Measurements from ENCODE around the gene SLC41A3. TPM values are rescaled to one million over a fixed set of nuclear protein-coding genes. Genes with fewer than 3 reads are reported as not detected.
"Not testable (repeated sequence)": the region's sequence is repeated elsewhere in the genome, so short reads cannot be mapped to it uniquely, and the experiment has no call there.

SLC41A3 gene
- total RNA-seq, 1 donor from 2014 or later: 14.7 TPM

GRCh38 chr3:126081618-126082361 is 2.1 kb downstream of the SLC41A3 start:
- H3K4me1 Mint-ChIP-seq (ENCODE audit: low read depth): peaks cover 14% of the 10 kb centered on the region
- H3K36me3 Mint-ChIP-seq (ENCODE audit: low read depth): no peaks in the 10 kb centered on the region
- no peak for DNase-seq (ENCODE audit: low spot score)
- no peak overlapping the region for H3K27ac Mint-ChIP-seq
- no peaks in the 10 kb centered on the region for H3K9me3 Mint-ChIP-seq
- no peak overlapping the region for H3K4me3 Mint-ChIP-seq (ENCODE audit: low read depth)
- intact Hi-C loops (cut with micrococcal nuclease): loop anchor here (5.0 kb wide), 1 partner anchor 1516 kb away; the partner anchor contains the start of gene MCM2
- no peaks in the 10 kb centered on the region for H3K27me3 Mint-ChIP-seq (ENCODE audit: low read depth)

GRCh38 chr3:126080970-126081369 is 3.0 kb downstream of the SLC41A3 start:
- Mint-ChIP-seq H3K27me3 (ENCODE audit: low read depth) (no peaks in the 10 kb centered on the region), H3K4me1 (ENCODE audit: low read depth) (peaks cover 13% of the 10 kb centered on the region), H3K27ac (no peak overlapping the region), H3K4me3 (ENCODE audit: low read depth) (peak overlapping the region; percentile 20), H3K36me3 (ENCODE audit: low read depth) (no peaks in the 10 kb centered on the region), H3K9me3 (no peaks in the 10 kb centered on the region)
- intact Hi-C loops (cut with micrococcal nuclease): loop anchor here (5.0 kb wide), 1 partner anchor 1516 kb away; the partner anchor contains the start of gene MCM2
- no peak for DNase-seq (ENCODE audit: low spot score)

DNA sequence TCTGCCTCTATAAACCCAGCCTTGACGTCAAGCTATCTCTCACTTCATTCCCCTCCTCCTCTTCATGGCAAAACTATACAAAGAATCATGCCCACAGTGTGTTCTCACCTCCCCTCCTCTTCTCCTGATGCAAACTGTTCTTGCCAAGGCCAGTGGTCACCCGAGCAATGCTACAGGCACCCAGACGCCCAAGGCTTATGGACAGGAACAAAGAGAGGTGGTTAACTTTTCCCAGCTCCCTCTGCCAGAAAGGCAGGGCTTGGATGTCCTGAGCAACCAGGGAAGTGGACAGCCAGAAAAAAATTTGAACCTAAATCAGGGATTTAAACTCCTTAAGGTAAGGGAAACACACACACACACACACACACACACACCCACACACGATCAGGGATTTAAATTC is 5.1 kb downstream of the SLC41A3 start:
- H3K4me1 Mint-ChIP-seq (ENCODE audit: low read depth): peaks cover 5% of the 10 kb centered on the region
- intact Hi-C loops (cut with micrococcal nuclease): no loop called here
- no peak overlapping the region for H3K27ac Mint-ChIP-seq
- DNase-seq (ENCODE audit: low spot score): no peak
- no peaks in the 10 kb centered on the region for H3K36me3 Mint-ChIP-seq (ENCODE audit: low read depth)
- H3K9me3 Mint-ChIP-seq: no peaks in the 10 kb centered on the region
- H3K27me3 Mint-ChIP-seq (ENCODE audit: low read depth): no peaks in the 10 kb centered on the region
- H3K4me3 Mint-ChIP-seq (ENCODE audit: low read depth): no peak overlapping the region

DNA sequence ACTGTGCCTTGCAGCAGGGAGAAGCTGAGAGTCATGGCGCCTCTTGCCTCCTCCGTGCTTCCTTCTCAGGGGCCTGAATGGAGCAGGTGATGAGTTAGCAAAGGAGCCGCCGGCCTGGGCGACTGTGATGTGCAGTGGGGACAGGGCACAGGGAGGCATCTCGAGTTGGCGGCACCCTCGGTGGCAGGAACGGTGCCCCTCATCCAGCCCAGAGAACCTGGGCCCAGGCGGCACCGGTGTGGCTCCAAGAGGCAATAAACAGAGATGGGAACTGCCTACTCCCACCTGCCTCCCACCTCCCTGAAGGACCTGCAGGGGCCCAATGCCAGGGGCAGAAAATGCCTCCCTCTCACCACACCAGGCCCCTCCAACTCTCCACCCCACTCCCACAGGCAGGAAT is 6.2 kb downstream of the SLC41A3 start:
- no peaks in the 10 kb centered on the region for H3K36me3 Mint-ChIP-seq (ENCODE audit: low read depth)
- peaks cover under 1% of the 10 kb centered on the region for H3K4me1 Mint-ChIP-seq (ENCODE audit: low read depth)
- H3K9me3 Mint-ChIP-seq: no peaks in the 10 kb centered on the region
- no peak overlapping the region for H3K4me3 Mint-ChIP-seq (ENCODE audit: low read depth)
- H3K27me3 Mint-ChIP-seq (ENCODE audit: low read depth): peaks cover 2% of the 10 kb centered on the region
- no peak overlapping the region for H3K27ac Mint-ChIP-seq
- intact Hi-C loops (cut with micrococcal nuclease): no loop called here
- DNase-seq (ENCODE audit: low spot score): no peak

- Mint-ChIP-seq H3K36me3 (ENCODE audit: low read depth) (no peaks in the 10 kb centered on the region), H3K27me3 (ENCODE audit: low read depth) (peaks cover 3% of the 10 kb centered on the region), H3K4me3 (ENCODE audit: low read depth) (no peak overlapping the region), H3K27ac (no peak overlapping the region), H3K9me3 (no peaks in the 10 kb centered on the region), H3K4me1 (ENCODE audit: low read depth) (no peaks in the 10 kb centered on the region)
- DNase-seq (ENCODE audit: low spot score): no peak
- intact Hi-C loops (cut with micrococcal nuclease): no loop called here
Measured at GRCh38 chr3:126076140-126076539, 7.8 kb downstream of the SLC41A3 start.

DNA sequence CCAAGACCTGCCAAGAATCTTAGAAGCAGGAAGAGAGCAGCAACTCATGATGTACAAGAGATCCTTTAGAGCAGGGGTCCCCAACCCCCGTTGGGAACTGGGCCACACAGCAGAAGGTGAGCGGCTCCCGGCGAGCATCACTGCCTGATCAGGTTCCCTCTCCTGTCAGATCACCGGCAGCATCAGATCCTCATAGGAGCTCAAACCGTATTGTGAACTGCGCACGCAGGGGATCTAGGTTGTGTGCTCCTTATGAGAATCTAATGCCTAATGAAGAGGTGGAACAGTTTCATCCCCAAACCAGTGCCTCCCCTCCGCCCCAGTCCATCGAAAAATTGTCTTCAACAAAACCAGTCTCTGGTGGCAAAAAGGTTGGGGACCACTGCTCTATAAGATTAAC is 13.8 kb downstream of the SLC41A3 start:
- H3K36me3 Mint-ChIP-seq (ENCODE audit: low read depth): no peaks in the 10 kb centered on the region
- no peaks in the 10 kb centered on the region for H3K4me1 Mint-ChIP-seq (ENCODE audit: low read depth)
- no peak for DNase-seq (ENCODE audit: low spot score)
- no peaks in the 10 kb centered on the region for H3K9me3 Mint-ChIP-seq
- no peak overlapping the region for H3K4me3 Mint-ChIP-seq (ENCODE audit: low read depth)
- H3K27ac Mint-ChIP-seq: no peak overlapping the region
- peaks cover 3% of the 10 kb centered on the region for H3K27me3 Mint-ChIP-seq (ENCODE audit: low read depth)
- intact Hi-C loops (cut with micrococcal nuclease): no loop called here

- Mint-ChIP-seq H3K36me3 (ENCODE audit: low read depth) (no peaks in the 10 kb centered on the region), H3K4me3 (ENCODE audit: low read depth) (no peak overlapping the region), H3K9me3 (no peaks in the 10 kb centered on the region), H3K27ac (no peak overlapping the region), H3K27me3 (ENCODE audit: low read depth) (peaks cover 3% of the 10 kb centered on the region), H3K4me1 (ENCODE audit: low read depth) (peaks cover 3% of the 10 kb centered on the region)
- intact Hi-C loops (cut with micrococcal nuclease): no loop called here
- DNase-seq (ENCODE audit: low spot score): no peak
Measured at GRCh38 chr3:126067959-126068358, 16.0 kb downstream of the SLC41A3 start.

GRCh38 chr3:126066676-126067075 is 17.2 kb downstream of the SLC41A3 start:
- DNase-seq (ENCODE audit: low spot score); intact Hi-C loops (cut with micrococcal nuclease); H3K36me3 Mint-ChIP-seq (ENCODE audit: low read depth); H3K9me3 Mint-ChIP-seq; H3K4me3 Mint-ChIP-seq (ENCODE audit: low read depth); H3K4me1 Mint-ChIP-seq (ENCODE audit: low read depth); H3K27me3 Mint-ChIP-seq (ENCODE audit: low read depth); H3K27ac Mint-ChIP-seq: not testable (repeated sequence)

DNA sequence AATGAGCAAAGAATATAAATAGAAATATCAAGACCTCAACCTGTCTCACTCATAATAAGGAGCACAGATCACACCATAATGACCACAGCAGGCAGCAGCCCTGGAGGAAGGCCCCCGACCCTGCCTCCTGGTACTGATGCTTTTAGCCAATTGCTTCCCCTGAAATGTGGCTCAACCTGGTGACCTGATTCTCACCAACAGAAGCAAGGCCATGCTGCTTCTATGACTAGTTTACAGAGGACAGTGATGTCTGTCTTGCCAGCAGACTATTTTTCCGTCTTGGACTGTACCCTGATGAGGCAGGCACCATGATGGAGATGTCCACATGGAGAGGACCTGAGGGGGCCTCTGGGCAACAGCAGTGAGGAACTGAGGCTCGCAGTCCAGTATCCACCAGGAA is 18.0 kb downstream of the SLC41A3 start:
- H3K4me1 Mint-ChIP-seq (ENCODE audit: low read depth): peaks cover 3% of the 10 kb centered on the region
- no peak overlapping the region for H3K27ac Mint-ChIP-seq
- intact Hi-C loops (cut with micrococcal nuclease): no loop called here
- no peaks in the 10 kb centered on the region for H3K9me3 Mint-ChIP-seq
- H3K27me3 Mint-ChIP-seq (ENCODE audit: low read depth): no peaks in the 10 kb centered on the region
- DNase-seq (ENCODE audit: low spot score): no peak
- no peaks in the 10 kb centered on the region for H3K36me3 Mint-ChIP-seq (ENCODE audit: low read depth)
- H3K4me3 Mint-ChIP-seq (ENCODE audit: low read depth): no peak overlapping the region

DNA sequence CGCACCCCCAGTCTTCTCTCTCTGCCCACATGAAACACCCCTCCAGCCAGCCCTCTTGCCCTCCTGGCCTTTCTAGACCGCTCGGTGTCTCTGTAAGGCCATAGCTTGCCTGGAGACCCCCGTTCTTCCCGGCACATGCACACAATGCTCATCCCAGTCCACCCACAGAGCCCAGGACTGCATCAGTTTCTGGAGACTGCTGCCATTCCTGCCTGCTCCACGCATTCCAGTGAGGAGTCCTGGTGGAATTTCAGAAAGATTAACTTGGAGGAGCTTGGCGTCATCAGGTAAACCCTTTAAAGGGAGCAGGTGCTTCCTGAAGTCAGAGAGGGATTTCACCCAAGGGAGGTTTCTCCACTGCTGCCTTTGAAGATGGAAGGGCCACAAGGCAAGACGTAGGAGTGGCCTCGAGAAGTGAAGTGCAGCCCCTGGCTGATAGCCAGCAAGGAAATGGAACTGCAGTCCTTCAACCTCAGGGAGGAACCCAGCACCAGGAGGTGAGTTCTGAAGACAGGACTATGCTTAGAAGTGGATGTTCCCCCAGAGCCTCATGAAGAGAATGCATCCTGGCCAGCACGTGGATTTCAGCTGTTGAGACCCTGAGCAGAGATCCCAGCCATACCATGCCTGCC is 19.2 kb downstream of the SLC41A3 start:
- H3K4me3 Mint-ChIP-seq (ENCODE audit: low read depth): no peak overlapping the region
- H3K27me3 Mint-ChIP-seq (ENCODE audit: low read depth): no peaks in the 10 kb centered on the region
- H3K36me3 Mint-ChIP-seq (ENCODE audit: low read depth): no peaks in the 10 kb centered on the region
- H3K9me3 Mint-ChIP-seq: no peaks in the 10 kb centered on the region
- peaks cover 3% of the 10 kb centered on the region for H3K4me1 Mint-ChIP-seq (ENCODE audit: low read depth)
- intact Hi-C loops (cut with micrococcal nuclease): no loop called here
- H3K27ac Mint-ChIP-seq: no peak overlapping the region
- DNase-seq (ENCODE audit: low spot score): no peak

- no peak overlapping the region for H3K4me3 Mint-ChIP-seq (ENCODE audit: low read depth)
- no peaks in the 10 kb centered on the region for H3K27me3 Mint-ChIP-seq (ENCODE audit: low read depth)
- no peaks in the 10 kb centered on the region for H3K36me3 Mint-ChIP-seq (ENCODE audit: low read depth)
- no peak for DNase-seq (ENCODE audit: low spot score)
- H3K27ac Mint-ChIP-seq: no peak overlapping the region
- H3K9me3 Mint-ChIP-seq: no peaks in the 10 kb centered on the region
- peaks cover 3% of the 10 kb centered on the region for H3K4me1 Mint-ChIP-seq (ENCODE audit: low read depth)
- intact Hi-C loops (cut with micrococcal nuclease): no loop called here
Measured at GRCh38 chr3:126063358-126063965, 20.5 kb downstream of the SLC41A3 start.

DNA sequence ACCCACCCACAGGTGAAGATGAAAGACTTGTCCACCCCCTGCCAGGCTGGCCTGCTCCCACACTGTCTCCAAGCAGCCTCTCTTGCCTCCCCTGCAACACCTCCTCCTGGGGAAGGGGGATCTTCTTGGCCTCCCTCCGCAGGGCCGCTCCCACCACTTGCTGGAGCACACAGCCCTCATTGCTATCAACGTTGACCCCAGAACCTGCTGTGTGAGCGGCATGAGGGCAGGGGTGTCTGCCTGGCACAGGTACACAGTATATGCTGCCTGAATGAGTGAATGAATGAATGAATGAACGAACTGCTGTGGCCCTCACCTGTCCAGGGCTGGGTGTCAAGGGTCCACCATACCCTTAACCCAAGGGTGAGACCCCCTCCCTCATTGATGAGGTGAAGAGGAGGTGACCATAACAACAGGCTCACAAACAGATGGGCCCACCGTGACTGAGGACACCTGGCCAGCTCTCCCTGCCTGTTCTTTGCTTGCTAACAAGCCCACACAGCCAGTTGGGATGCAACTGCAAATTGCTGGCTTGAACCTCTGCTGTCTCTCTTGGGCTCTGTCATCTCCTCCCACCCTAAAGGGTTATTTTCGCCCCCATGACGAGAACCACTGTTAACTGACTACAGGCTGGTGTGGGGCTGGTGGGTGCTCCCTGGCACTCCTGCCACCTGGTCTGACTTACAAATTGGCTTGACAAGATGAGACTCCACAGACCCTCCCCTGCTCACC is 22.5 kb downstream of the SLC41A3 start:
- H3K9me3 Mint-ChIP-seq: no peaks in the 10 kb centered on the region
- H3K4me1 Mint-ChIP-seq (ENCODE audit: low read depth): peaks cover 3% of the 10 kb centered on the region
- intact Hi-C loops (cut with micrococcal nuclease): no loop called here
- H3K27ac Mint-ChIP-seq: no peak overlapping the region
- no peak overlapping the region for H3K4me3 Mint-ChIP-seq (ENCODE audit: low read depth)
- no peaks in the 10 kb centered on the region for H3K36me3 Mint-ChIP-seq (ENCODE audit: low read depth)
- no peaks in the 10 kb centered on the region for H3K27me3 Mint-ChIP-seq (ENCODE audit: low read depth)
- no peak for DNase-seq (ENCODE audit: low spot score)

Data from activated T-helper 2 cell treated with anti-CD3 and anti-CD28 coated beads, Interferon-gamma antibody, Interleukin-2, Interleukin-4, amounts not matched to agents 10 μg/mL and 5 μg/mL and 100 μg/mL, durations not matched to agents 14 hours and 24 hours and 36 hours (primary cell).